GM18508 (cell line): ENCODE results near the gene DMKN.
"Not testable (repeated sequence)": the region's sequence is repeated elsewhere in the genome, so short reads cannot be mapped to it uniquely, and the experiment has no call there.

ENCODE experiments used
- ATAC-seq: cut with Tn5 transposase; IDR thresholded peaks from one replicate; pipeline ENCODE4 v1.9.1; 2021; ENCODE audit warnings: moderate number of reproducible peaks; ENCODE audit not compliant: insufficient read depth, unreplicated experiment

Gene DMKN

GRCh38 chr19:35471075-35471474 is 42.4 kb downstream of the DMKN start:
- ATAC-seq: not testable (repeated sequence)

- no peak for ATAC-seq
These were observed 43.3 kb downstream of the DMKN start for GRCh38 chr19:35470128-35470527.

GRCh38 chr19:35468637-35469036 is 44.8 kb downstream of the DMKN start:
- no peak for ATAC-seq

- no peak for ATAC-seq
These were observed 47.2 kb downstream of the DMKN start for GRCh38 chr19:35466259-35466658.

GRCh38 chr19:35462956-35463355 is 50.5 kb downstream of the DMKN start:
- ATAC-seq: not testable (repeated sequence)

- ATAC-seq: peak; percentile 40
These were observed 50.9 kb downstream of the DMKN start for GRCh38 chr19:35462476-35462953.

- ATAC-seq: not testable (repeated sequence)
These were observed 51.7 kb downstream of the DMKN start for GRCh38 chr19:35461788-35462187.

GRCh38 chr19:35461060-35461459 is 52.4 kb downstream of the DMKN start:
- no peak for ATAC-seq

GRCh38 chr19:35460608-35461007 is 52.8 kb downstream of the DMKN start:
- ATAC-seq: no peak

- ATAC-seq: no peak
These were observed 53.9 kb downstream of the DMKN start for GRCh38 chr19:35459414-35460082.

GRCh38 chr19:35458731-35459391 is 54.6 kb downstream of the DMKN start:
- ATAC-seq: peak; percentile 31

- ATAC-seq: no peak
These were observed 55.3 kb downstream of the DMKN start for GRCh38 chr19:35458192-35458591.

- no peak for ATAC-seq
These were observed 56.3 kb downstream of the DMKN start for GRCh38 chr19:35457173-35457572.

- no peak for ATAC-seq
These were observed 57.7 kb downstream of the DMKN start for GRCh38 chr19:35455616-35456201.

- no peak for ATAC-seq
These were observed 58.8 kb downstream of the DMKN start for GRCh38 chr19:35454663-35455062.

- no peak for ATAC-seq
These were observed 61.9 kb downstream of the DMKN start for GRCh38 chr19:35451338-35452096.

- ATAC-seq: no peak
These were observed 63.9 kb downstream of the DMKN start for GRCh38 chr19:35449359-35450043.

- ATAC-seq: no peak
These were observed 65.6 kb downstream of the DMKN start, which contains the start of gene FFAR2 for GRCh38 chr19:35447606-35448469. TSS of gene FFAR2 (plus strand) at chr19:35448257. CDS start at chr19:35449715, 1,458 bp downstream.
